ENCODE measurements around the gene ASB15.
"Not testable (repeated sequence)": the region's sequence is repeated elsewhere in the genome, so short reads cannot be mapped to it uniquely, and the experiment has no call there.

The ASB15 gene

GRCh38 chr7:123633553-123633952, 31.9 kb downstream of the ASB15 start:
- CTCF ChIA-PET: no interaction called here
- DNase-seq (ENCODE audit: extremely low spot score): no peak
- TF ChIP-seq FOXK2 (IDR thresholded peaks at IDR 0.05) (no peak), SUZ12 (IDR thresholded peaks at IDR 0.05) (no peak)
- POLR2A ChIA-PET: no interaction called here

GRCh38 chr7:123634011-123634573, 32.5 kb downstream of the ASB15 start:
- CTCF ChIA-PET, POLR2A ChIA-PET: not testable (repeated sequence)

GRCh38 chr7:123635551-123636359, 34.1 kb downstream of the ASB15 start:
- peak; percentile 25 for DNase-seq (ENCODE audit: extremely low spot score)
- TF ChIP-seq ZNF384 (IDR thresholded peaks at IDR 0.05): peak; percentile 82
- TF ChIP-seq L3MBTL2 (conservative IDR thresholded peaks at IDR 0.05): no peak
- POLR2A ChIA-PET: no interaction called here
- CTCF ChIA-PET: interaction anchor here (1.0 to 2.0 kb wide), 4 partner anchors 9 to 236 kb away, joined by 3 to 10 read pairs (median 6); no protein-coding TSS in a partner anchor

More at GRCh38 chr7:123634011-123634573, 32.5 kb downstream of the ASB15 start:
- not testable (repeated sequence) for DNase-seq (ENCODE audit: extremely low spot score)

GRCh38 chr7:123637203-123637602, 35.6 kb downstream of the ASB15 start:
- ChIA-PET CTCF (interaction anchor here (0.6 to 2.0 kb wide), 3 partner anchors 28 to 235 kb away, joined by 3 to 10 read pairs (median 4); no protein-coding TSS in a partner anchor), POLR2A (interaction anchor here (0.6 kb wide), 1 partner anchor 17 kb away, joined by 3 read pairs; no protein-coding TSS in a partner anchor)
- DNase-seq (ENCODE audit: extremely low spot score): no peak

GRCh38 chr7:123637878-123638277, 36.3 kb downstream of the ASB15 start:
- ChIA-PET POLR2A (no interaction called here), CTCF (interaction anchor here (2.0 kb wide), 1 partner anchor 234 kb away, joined by 10 read pairs; no protein-coding TSS in a partner anchor)
- TF ChIP-seq CTBP1 (IDR thresholded peaks at IDR 0.05; ENCODE audit: borderline replicate concordance) (no peak), SUZ12 (IDR thresholded peaks at IDR 0.05) (no peak)
- DNase-seq (ENCODE audit: extremely low spot score): no peak

More at GRCh38 chr7:123637203-123637602, 35.6 kb downstream of the ASB15 start:
- TF ChIP-seq ELF4 (IDR thresholded peaks at IDR 0.05): no peak
- TF ChIP-seq FOXK2 (IDR thresholded peaks at IDR 0.05): no peak
- no peak for TF ChIP-seq PKNOX1 (IDR thresholded peaks at IDR 0.05)
- TF ChIP-seq NFRKB (IDR thresholded peaks at IDR 0.05): no peak
- no peak for TF ChIP-seq L3MBTL2 (conservative IDR thresholded peaks at IDR 0.05)
- TF ChIP-seq BHLHE40 (IDR thresholded peaks at IDR 0.05; ENCODE audit: borderline replicate concordance): no peak
- no peak for TF ChIP-seq FOXA1 (IDR thresholded peaks at IDR 0.05)
- no peak for TF ChIP-seq ZNF384 (IDR thresholded peaks at IDR 0.05)
- TF ChIP-seq SP1 (IDR thresholded peaks at IDR 0.05): no peak
- TF ChIP-seq FOXM1 (IDR thresholded peaks at IDR 0.05; ENCODE audit: borderline replicate concordance): no peak
- no peak for TF ChIP-seq SUZ12 (IDR thresholded peaks at IDR 0.05)
- TF ChIP-seq CTBP1 (IDR thresholded peaks at IDR 0.05; ENCODE audit: borderline replicate concordance): no peak
- no peak for TF ChIP-seq HDGF (IDR thresholded peaks at IDR 0.05; ENCODE audit: borderline replicate concordance)
- TF ChIP-seq TARDBP (IDR thresholded peaks at IDR 0.05): no peak
- TF ChIP-seq LEF1 (IDR thresholded peaks at IDR 0.05; ENCODE audit: borderline replicate concordance): no peak
- no peak for TF ChIP-seq ARNT (IDR thresholded peaks at IDR 0.05)

GRCh38 chr7:123639631-123640030, 38.0 kb downstream of the ASB15 start:
- DNase-seq (ENCODE audit: extremely low spot score): no peak
- CTCF ChIA-PET: no interaction called here
- TF ChIP-seq ARNT (IDR thresholded peaks at IDR 0.05) (no peak), ELF4 (IDR thresholded peaks at IDR 0.05) (no peak), LEF1 (IDR thresholded peaks at IDR 0.05; ENCODE audit: borderline replicate concordance) (no peak), TARDBP (IDR thresholded peaks at IDR 0.05) (no peak), SUZ12 (IDR thresholded peaks at IDR 0.05) (no peak), FOXK2 (IDR thresholded peaks at IDR 0.05) (no peak), SP1 (IDR thresholded peaks at IDR 0.05) (no peak), L3MBTL2 (conservative IDR thresholded peaks at IDR 0.05) (no peak), ZNF384 (IDR thresholded peaks at IDR 0.05) (no peak), FOXA1 (IDR thresholded peaks at IDR 0.05) (no peak), HDGF (IDR thresholded peaks at IDR 0.05; ENCODE audit: borderline replicate concordance) (no peak), CTBP1 (IDR thresholded peaks at IDR 0.05; ENCODE audit: borderline replicate concordance) (no peak), FOXM1 (IDR thresholded peaks at IDR 0.05; ENCODE audit: borderline replicate concordance) (no peak), BHLHE40 (IDR thresholded peaks at IDR 0.05; ENCODE audit: borderline replicate concordance) (no peak), PKNOX1 (IDR thresholded peaks at IDR 0.05) (no peak)
- POLR2A ChIA-PET: no interaction called here

GRCh38 chr7:123640583-123640982, 39.0 kb downstream of the ASB15 start:
- no peak for TF ChIP-seq ARNT (IDR thresholded peaks at IDR 0.05)
- TF ChIP-seq SP1 (IDR thresholded peaks at IDR 0.05): no peak
- no peak for TF ChIP-seq FOXA1 (IDR thresholded peaks at IDR 0.05)
- TF ChIP-seq FOXM1 (IDR thresholded peaks at IDR 0.05; ENCODE audit: borderline replicate concordance): no peak
- no peak for TF ChIP-seq BHLHE40 (IDR thresholded peaks at IDR 0.05; ENCODE audit: borderline replicate concordance)
- no peak for TF ChIP-seq SUZ12 (IDR thresholded peaks at IDR 0.05)
- no peak for TF ChIP-seq PKNOX1 (IDR thresholded peaks at IDR 0.05)
- TF ChIP-seq TARDBP (IDR thresholded peaks at IDR 0.05): no peak
- no peak for TF ChIP-seq CTBP1 (IDR thresholded peaks at IDR 0.05; ENCODE audit: borderline replicate concordance)
- no peak for TF ChIP-seq ZNF384 (IDR thresholded peaks at IDR 0.05)
- TF ChIP-seq L3MBTL2 (conservative IDR thresholded peaks at IDR 0.05): no peak
- TF ChIP-seq ELF4 (IDR thresholded peaks at IDR 0.05): no peak
- no peak for TF ChIP-seq FOXK2 (IDR thresholded peaks at IDR 0.05)
- TF ChIP-seq LEF1 (IDR thresholded peaks at IDR 0.05; ENCODE audit: borderline replicate concordance): no peak
- no peak for TF ChIP-seq HDGF (IDR thresholded peaks at IDR 0.05; ENCODE audit: borderline replicate concordance)
- no peak for TF ChIP-seq NFRKB (IDR thresholded peaks at IDR 0.05)
- DNase-seq (ENCODE audit: extremely low spot score): no peak
- ChIA-PET CTCF (no interaction called here), POLR2A (no interaction called here)

Data from HEK293T (cell line).